Dermis blood vessel endothelial cell (primary cell): ENCODE measurements around the gene GJA3. TPM values are rescaled to one million over a fixed set of nuclear protein-coding genes. Genes with fewer than 3 reads are reported as not detected.

Source experiments
- DNase-seq: peaks from one replicate; pipeline ENCODE4 v3.0.0; 2010
- total RNA-seq: library from RNA; depleted of rRNA; stranded (reverse); fragments of >200 nt; gene quantifications from 2 replicates; pipeline ENCODE4 v1.2.3, GENCODE V29; 2014

Gene GJA3
- total RNA-seq: under 0.01 TPM in 1 of 2 replicates, not detected in the other

DNA sequence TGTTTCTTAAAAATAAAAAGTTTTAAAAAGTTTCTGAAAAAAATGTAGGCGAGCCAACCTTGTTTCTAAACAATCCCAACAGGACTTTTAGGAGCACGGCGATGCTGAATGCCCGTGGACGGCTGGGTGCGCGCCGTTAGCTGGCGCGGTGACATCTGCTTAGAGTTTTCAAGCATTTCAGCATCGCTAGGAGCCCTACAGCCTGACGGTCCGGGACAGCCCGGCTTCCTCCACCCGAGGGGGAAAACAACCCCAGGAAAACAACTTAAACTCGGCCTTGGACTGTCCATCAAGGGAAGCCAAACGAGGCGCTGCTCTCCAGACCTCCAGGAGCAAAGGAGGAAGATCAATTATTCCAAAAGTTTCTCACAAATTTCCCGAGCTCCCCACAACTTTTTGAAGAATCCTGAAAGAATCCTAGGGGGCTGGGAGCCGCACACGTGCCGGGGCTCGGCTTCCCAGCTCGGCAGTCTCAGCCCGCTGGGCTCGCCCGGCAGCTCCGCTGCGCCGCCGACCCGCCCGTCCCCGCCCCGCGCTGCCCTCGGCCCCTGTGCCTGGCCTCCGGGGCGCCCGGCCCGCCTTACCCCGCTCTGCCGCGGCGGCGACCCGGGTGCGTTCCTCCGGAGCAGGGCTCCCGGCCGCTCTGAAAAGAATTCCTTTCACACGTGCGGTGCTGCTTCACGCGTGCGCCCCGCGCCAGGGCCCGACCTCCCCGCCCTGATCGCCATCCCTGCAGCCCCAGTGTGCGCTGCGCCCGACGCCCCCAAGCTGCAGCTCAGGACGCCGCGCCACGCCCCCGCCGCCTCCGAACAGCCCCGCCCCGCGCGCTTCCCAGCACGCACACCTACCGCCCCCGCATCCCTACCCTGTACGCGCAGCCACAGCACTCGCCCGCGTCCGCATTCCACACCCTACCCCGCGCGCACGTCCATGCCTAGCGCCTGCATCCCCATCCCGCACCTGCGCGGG is at the start of gene GJA3:
TSS of gene GJA3 (minus strand) at position 747 of the 969 bp plus-strand sequence. CDS start 17,764 bp downstream, outside the sequence.
- DNase-seq: peak; percentile 28

DNA sequence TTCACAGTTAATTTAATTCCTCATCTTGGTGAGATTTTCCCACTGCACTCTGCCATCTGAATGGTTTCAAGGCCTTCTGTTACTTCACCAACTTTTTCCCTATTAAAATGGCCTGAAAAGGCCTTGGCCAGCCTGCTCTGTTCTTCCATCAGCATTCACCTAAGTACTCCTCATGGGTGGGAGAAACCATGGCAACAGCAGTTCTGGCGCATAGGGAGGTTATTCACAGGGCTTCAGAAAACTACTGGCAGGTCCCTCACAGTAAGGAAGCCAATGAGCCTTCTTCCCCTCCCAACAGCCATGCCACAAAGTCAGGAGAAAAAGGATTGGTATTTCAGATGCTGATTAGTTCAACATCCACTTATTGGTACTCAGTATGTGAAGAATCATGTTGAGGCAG is 49.1 kb upstream of the GJA3 start:
- no peak for DNase-seq

DNA sequence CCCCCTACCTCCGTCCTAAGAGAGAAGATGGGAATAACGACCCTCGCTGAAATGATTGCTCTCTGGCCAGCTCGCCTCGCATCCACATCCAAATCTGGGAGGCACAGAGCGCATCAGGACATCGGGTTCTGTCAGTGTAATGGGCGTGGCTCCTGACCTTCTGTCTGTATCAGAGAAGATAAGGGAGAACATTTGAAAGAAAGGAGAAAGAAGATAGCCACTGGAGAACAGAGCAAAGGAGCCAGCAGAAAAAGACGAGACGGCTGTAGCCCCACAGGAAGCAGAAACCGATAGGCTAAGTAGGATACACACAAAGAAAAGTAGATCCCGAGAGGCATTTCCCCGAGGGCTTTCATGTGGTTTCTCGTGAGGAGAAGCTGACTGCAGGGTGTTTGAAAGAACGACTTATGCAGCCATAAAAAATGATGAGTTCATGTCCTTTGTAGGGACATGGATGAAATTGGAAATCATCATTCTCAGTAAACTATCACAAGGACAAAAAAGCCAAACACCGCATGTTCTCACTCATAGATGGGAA is 45.9 kb upstream of the GJA3 start:
- DNase-seq: no peak

DNA sequence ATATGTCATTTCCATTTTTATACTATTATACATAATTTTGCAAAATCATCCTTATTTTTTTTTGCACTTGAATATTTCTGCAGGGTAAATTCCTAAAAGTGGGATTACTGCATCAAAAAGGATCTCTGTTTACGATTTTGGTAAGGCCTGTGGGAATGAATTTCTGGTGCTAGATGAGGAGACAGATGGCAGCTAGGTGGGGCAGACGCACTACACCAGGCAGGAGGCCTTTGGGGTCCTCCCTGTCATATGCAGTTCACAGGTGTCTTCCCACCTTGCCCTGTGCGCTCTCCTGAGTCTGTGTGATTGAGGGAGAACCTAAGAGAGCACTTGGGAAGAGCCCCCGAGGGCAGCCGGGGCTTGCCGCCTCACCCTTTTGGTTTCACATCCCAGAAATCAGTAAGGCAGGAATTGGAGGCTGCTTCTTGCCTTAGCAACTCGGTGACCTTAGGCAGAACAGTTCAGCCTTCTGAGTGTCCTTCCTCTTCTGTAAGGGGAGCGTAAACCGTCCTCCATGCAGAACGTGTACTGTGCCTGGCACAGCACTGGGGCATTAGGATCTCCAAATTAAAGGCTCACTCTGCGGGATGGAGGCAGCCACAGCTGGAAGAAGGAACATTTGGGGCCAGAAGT is 45.3 kb upstream of the GJA3 start:
- no peak for DNase-seq

DNA sequence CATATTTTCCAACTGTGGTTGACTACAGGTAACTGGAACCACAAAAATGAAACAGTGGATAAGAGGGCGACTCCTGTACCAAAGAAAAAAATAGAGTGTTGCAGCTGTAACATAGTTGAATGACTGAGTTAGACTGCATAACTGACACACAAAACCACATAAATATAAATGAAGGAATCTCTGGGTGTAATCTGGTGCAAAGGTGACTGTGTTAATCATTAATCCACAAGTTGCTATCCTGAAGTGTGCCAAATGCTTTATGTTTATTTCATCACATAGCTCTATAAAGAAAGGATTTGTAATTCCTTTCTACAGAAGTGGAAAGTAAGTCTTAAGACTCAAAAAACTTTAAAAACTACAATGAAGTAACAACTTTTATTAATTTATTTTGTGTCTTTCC is 37.9 kb upstream of the GJA3 start:
- DNase-seq: no peak

DNA sequence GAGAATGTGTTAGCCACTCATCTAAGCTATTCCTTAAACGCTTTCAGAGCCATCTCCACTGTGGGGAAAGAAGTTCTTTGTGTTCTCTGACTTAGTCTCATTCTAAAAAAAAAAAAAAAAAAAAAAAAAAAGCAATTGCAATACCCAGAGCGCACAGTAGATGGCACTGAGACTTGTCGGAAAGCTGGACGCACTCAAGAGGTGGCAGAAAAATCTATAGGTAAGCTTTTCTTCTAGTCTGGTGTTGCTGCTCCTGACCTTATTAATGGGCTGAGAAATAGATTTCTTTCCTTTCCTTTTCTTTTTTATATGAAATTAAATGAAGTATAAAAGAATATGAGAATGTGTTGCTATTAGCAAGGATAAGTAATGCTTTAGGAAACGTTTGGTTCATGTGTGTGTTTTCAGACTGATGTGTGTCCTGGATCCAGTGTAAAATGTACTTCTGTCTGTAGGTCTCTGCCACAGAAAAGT is 36.5 kb upstream of the GJA3 start:
- peak; percentile 63 for DNase-seq

DNA sequence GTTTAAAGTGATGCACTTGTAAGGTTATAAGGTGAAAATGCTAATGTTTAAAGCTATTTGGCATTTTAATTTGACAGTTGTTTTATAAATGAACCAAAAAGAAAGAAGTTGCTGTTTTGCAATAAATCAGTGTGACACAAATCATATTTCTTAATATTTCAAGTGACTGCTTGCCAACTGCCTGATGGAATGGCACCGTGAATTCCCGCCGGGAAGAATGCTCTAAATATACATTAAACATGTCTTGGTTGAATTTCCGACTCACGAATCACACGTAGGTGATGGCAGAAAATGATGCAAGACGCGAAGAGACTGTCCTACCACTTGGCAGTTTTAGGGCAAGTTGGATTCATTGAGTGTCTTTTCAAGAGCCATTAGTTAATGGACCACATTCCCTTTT is 34.9 kb upstream of the GJA3 start:
- no peak for DNase-seq

DNA sequence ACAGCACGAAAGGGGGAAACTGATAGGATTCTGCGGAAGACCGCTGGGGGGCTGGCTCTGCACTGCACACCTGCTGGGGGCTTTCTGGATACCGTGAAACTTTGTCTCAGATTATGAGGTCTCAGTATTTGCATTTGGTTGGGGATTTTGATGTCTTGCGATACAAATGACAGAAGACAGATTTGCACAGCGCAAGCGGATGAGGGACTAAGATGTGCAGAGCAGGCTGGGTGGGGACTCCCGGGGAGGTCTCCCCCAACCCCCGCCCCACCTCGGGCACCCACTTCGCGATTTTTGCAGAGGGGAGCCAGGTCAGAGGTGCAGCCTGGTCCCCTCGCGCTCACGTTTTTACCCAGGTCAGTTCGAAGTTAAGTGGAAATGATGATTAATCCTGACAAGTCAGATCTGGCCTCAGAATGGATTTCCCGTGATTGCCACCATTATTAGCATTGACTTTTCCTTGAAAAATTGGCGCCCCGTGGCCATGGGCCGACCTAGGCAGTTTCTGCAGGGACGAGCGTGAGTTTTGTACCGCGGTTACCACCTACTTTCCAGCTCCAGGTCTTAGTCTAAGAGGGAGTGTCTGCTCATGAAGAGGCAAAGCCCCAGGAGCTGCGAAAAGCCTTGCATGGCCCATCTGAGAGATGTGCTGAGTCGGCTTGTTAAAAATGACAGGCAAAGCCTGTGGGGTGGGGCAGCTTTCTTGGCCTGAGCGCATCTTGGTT is 33.2 kb upstream of the GJA3 start:
- peak; percentile 11 for DNase-seq

DNA sequence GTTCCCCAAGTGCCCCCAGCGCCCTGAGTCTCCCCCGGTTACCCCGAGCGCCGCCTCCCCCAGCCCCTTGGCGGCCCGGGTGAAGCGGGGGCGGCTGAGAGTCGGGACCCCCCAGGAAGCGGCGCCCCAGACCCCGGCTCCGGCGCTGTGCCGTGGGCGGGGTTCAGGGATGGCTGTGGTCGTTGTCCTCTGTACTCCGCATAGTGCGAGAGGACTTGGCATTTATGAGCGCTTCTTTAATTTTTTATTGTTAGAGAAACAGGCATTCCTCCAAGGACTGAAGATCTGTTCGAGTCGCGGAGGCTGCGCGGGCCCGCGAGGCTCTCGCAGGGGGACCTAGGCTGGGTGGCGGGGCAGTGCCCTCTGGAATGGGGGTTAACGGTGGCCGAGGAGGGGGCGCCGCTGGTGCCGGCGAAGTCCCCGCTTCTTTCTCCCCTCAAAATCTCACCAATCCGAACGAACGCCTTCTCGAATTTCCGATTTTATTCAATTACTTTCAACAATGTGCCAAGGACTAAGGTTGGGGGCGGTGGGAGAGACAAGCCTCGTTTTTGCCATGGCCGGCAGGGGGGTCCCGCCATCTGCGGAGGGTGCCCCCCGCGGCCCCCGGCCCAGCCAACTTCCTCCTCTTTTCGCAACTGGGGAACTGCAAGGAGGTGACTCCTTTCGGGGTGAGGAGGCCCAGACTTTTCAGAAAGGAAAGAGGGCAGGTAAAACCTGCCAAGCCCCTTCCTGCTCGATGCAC is 32.5 kb upstream of the GJA3 start:
- no peak for DNase-seq

DNA sequence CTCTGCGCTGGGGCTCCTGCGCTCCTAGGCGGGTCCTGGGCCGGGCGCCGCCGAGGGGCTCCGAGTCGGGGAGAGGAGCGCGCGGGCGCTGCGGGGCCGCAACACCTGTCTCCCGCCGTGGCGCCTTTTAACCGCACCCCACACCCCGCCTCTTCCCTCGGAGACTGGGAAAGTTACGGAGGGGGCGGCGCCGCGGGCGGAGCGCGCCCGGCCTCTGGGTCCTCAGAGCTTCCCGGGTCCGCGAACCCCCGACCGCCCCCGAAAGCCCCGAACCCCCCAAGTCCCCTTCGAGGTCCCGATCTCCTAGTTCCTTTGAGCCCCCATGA is 31.9 kb upstream of the GJA3 start, which contains the start of gene GJB2:
TSS of gene GJB2 (minus strand) at position 103 of the 326 bp plus-strand sequence. CDS start 3,357 bp downstream, outside the sequence.
- no peak for DNase-seq

DNA sequence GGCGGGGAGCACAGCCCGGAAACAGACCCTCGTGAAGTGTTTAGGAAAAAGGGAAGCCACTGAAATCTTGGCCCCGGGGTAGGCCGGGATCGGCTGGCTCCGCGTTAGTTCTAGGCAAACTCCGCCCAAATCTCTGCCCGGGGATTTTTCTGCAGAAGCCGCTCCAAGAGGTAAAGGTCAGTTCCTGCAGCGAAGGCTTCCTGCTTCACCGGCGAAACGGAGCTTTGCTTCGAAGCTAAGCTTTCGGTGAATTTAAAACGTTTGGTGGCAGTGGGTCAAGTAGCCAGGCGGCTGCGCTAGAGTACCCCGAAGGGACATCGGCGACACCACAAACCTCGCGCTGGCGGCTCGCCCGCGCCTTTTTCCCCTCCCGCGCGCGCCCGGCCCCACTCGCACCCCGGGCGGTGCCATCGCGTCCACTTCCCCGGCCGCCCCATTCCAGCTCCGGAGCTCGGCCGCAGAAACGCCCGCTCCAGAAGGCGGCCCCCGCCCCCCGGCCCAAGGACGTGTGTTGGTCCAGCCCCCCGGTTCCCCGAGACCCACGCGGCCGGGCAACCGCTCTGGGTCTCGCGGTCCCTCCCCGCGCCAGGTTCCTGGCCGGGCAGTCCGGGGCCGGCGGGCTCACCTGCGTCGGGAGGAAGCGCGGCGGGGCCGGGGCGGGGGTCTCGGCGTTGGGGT is 31.4 kb upstream of the GJA3 start:
- DNase-seq: peak; percentile 23

DNA sequence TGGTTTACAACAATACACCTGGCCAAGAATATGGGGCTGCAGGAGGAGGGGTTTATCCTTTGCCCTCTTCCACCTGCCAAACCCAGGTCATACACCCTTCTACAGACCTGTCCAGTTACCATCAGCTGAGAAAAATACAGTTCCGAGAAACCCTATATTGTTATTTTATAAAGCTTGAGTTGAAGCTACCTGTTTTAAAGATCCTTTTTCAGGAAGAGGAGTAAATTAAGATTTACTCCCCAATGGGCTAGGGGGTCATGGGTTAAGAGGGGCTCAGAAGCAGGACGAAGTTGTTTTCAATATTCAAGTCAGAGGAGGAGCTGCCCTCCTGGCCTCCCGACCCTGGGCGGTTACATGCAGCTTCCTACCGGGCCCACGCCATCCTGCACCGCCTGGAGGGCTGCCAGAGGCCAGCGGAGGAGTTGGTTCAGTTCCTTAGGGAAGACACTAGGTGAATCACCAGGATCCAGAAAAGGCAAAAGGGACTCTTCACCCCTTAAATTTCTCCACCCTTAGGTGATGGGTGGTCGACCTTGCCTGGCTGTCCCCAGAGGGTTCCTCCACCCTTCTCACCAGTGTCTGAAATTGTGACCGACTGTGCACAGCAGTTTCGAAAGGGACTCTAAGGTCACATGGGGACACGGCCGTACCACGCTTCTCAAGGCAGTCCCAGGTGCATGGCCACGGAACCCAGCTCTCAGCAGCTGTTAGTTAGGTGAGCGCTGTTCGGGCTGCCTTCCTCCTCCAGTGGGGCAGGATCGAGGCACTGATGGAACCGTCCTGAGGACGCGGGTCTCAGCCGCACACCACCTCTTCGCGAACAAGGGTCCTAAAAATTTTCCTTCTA is 30.7 kb upstream of the GJA3 start:
- DNase-seq: no peak

DNA sequence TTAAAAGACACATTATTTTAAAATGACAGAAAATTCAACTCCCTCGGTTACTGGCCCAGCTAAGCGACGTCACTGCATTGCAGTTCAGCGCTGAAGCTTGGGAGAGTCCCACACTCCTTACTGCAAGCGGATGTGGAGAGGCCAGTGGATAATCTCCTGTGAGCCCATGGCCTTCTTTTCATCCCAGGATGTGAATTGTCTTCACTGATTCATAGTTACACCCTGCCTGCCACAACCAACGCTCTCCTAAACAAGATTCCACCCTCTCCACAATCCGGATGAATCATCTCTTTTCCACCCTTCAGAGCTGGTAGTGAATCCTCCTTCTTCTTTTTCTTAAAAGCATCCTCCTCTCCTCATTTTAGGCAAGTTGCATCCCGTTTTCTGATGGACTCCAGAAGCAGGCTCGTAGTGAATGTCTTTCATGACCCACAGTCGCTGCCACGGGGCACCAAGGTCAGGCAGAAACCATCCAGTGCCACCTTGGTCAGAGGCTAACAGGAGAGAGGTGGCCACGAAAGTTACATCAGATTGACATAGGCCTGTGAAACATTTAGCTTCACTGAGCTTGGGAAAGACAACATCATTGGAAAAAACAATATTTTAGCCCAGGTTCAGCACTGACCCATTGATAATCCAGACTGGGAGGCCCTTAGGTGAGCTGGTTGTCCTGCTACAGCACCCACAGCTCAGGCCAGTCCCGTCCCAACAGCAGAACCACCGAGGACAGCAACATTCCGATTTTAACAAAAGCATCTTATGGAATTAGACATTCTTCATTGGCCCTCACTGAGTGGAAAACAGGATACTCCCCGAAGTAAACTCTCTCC is 29.8 kb upstream of the GJA3 start:
- DNase-seq: no peak

DNA sequence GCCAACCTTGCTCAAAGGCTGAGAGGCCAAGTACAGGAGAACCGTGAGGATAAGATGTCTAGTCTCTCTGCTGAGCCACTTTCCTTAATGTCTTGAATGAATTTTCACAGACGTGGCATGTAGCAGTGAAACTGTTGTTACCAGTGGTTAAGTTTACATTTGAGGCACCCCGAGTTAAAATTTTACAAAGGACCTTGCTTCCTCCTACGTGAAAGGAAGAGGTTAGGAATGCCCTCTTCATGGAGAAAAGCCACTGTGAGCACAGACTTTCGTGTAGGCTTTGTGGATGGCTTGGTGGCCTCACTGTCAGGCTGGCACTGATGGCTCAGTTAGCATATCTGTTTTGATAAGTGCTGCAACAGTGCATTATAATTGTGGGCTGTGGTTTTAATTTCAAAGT is 29.2 kb upstream of the GJA3 start:
- no peak for DNase-seq

DNA sequence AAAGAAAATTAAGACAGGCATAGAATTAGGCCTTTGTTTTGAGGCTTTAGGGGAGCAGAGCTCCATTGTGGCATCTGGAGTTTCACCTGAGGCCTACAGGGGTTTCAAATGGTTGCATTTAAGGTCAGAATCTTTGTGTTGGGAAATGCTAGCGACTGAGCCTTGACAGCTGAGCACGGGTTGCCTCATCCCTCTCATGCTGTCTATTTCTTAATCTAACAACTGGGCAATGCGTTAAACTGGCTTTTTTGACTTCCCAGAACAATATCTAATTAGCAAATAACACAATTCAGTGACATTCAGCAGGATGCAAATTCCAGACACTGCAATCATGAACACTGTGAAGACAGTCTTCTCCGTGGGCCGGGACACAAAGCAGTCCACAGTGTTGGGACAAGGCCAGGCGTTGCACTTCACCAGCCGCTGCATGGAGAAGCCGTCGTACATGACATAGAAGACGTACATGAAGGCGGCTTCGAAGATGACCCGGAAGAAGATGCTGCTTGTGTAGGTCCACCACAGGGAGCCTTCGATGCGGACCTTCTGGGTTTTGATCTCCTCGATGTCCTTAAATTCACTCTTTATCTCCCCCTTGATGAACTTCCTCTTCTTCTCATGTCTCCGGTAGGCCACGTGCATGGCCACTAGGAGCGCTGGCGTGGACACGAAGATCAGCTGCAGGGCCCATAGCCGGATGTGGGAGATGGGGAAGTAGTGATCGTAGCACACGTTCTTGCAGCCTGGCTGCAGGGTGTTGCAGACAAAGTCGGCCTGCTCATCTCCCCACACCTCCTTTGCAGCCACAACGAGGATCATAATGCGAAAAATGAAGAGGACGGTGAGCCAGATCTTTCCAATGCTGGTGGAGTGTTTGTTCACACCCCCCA is 28.1 kb upstream of the GJA3 start:
- DNase-seq: no peak

DNA sequence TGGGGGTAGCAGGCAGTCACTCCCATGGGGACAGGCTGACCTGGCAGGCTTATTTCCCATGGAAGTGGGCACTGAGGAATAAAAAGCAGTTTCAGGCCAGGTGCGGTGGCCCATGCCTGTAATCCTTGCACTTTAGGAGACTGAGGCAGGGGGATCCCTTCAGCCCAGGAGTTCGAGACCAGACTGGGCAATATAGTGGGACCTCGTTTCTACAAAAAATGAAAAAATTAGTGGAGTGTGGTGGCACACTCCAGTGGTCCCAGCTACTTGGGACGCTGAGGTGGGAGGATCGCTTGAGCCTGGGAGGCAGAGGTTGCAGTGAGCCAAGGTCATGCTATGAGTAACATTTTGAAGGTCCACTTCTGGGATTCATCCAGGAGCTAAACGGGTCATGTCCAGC is 25.9 kb upstream of the GJA3 start:
- DNase-seq: no peak

DNA sequence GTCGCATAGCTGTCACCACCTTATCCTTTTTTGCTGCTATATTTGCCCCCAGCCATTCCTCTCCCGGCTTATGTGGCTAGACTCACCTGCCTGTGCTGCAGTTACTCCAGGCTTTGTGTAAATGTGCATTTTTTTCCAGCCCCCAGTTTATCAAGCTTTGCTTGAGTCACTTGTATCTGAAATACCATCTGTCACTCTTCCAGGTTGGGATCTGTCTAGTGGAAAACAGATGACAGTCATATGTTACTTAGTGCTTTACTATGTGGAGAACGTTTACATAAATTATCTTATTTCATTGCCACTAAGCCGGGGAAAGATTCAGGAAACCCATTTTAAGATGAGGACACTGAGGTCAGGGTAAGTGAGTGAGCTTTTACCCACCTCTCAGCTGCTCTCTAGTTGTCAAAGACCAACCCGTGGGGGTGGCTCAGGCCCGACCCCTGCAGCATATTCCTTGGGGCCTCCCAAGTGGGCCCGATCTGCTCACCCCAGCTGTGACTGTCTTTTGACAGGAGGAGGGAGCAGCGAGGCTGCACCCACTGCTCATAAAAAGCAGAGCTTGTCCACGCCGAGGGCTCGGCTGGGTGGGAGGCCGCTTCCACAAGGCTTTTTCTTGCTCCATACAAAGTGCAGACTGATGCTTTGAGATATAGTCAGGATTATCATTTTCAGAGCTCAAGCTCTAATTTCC is 24.7 kb upstream of the GJA3 start:
- DNase-seq: no peak
